Endothelial cell of umbilical vein (primary cell): ENCODE measurements around the gene RASGRP4. TPM values are rescaled to one million over a fixed set of nuclear protein-coding genes. Genes with fewer than 3 reads are reported as not detected.

Experiments
- BruUV-seq: library from RNA; stranded (reverse); fragments of 400-500 nt; replicated peaks from 2 replicates; lab custom pipeline; 2021; lab: Mats Ljungman, UMichigan
- CTCF ChIA-PET: fragments of 300-600, 350-600 bp; sonication (Branson Sonifier 250); formaldehyde crosslinking; loops from one replicate; lab custom pipeline; 2021; ENCODE audit warnings: antibody characterized with exemption, inconsistent platforms; lab: Charles Lee
- POLR2A ChIA-PET: fragments of 300-600, 350-600 bp; sonication (Branson Sonifier 250); formaldehyde crosslinking; loops from one replicate; lab custom pipeline; 2021; ENCODE audit warnings: antibody characterized with exemption, inconsistent platforms; lab: Charles Lee
- DNase-seq: peaks from one replicate; pipeline ENCODE4 v3.0.0-alpha.2; 2011; ENCODE audit warnings: low read depth, low spot score
- FAIRE-seq: peaks from 2 replicates; lab custom pipeline; 2011; peaks lifted over from hg19 to GRCh38; lab: Jason Lieb, UNC
- H2AFZ ChIP-seq: 2 replicates; pipeline ENCODE4 v1.6.0; 2012; ENCODE audit warnings: low read depth, low read length, control low read depth, inconsistent platforms
- H3K27ac ChIP-seq: 2 replicates; pipeline ENCODE4 v1.5.1; 2011; ENCODE audit warnings: low read depth, mild to moderate bottlenecking, control low read depth, low read length, moderate library complexity; ENCODE audit not compliant: insufficient read depth
- H3K27me3 ChIP-seq, 2 experiments: 2 replicates each; pipeline versions ENCODE4 v1.6.0 to v1.6.1; 2011; ENCODE audit warnings: low read length in 2 of 2, mixed read lengths in 1 of 2; ENCODE audit not compliant: control insufficient read depth in 2 of 2, insufficient read depth in 2 of 2
- H3K36me3 ChIP-seq, 2 experiments: 2 replicates in 1 of 2; 3 replicates in 1 of 2; pipeline ENCODE4 v1.5.1; 2011; ENCODE audit warnings: low read length in 2 of 2, mild to moderate bottlenecking in 1 of 2, moderate library complexity in 1 of 2; ENCODE audit not compliant: control insufficient read depth in 2 of 2, insufficient read depth in 2 of 2; ENCODE audit errors: extremely low read depth in 1 of 2
- H3K4me1 ChIP-seq: 3 replicates; pipeline ENCODE4 v1.5.1; 2011; ENCODE audit warnings: mild to moderate bottlenecking, low read length; ENCODE audit not compliant: control insufficient read depth, insufficient read depth; ENCODE audit errors: extremely low read depth
- H3K4me2 ChIP-seq: 2 replicates; pipeline ENCODE4 v1.6.1; 2011; ENCODE audit warnings: low read length, control low read depth, mixed read lengths; ENCODE audit not compliant: insufficient read depth
- H3K4me3 ChIP-seq, 3 experiments: fragments of 200-600 bp in 1 of 3; sonication (generic), shearing (Covaris generic) in 1 of 3; replicated peaks in 1 of 3; 2 replicates each; pipeline ENCODE4 v1.5.1; 2011 to 2016; ENCODE audit warnings: control low read depth in 3 of 3, low read length in 3 of 3, mild to moderate bottlenecking in 2 of 3, inconsistent platforms in 1 of 3, low read depth in 1 of 3, moderate library complexity in 1 of 3; ENCODE audit not compliant: insufficient read depth in 1 of 3
- H3K79me2 ChIP-seq: 2 replicates; pipeline ENCODE4 v1.6.0; 2012; ENCODE audit warnings: low read length, inconsistent platforms; ENCODE audit not compliant: control insufficient read depth, insufficient read depth
- H3K9ac ChIP-seq: replicated peaks from 2 replicates; pipeline ENCODE3; 2011; ENCODE audit warnings: low read length, control low read depth; ENCODE audit not compliant: insufficient read depth; ENCODE audit errors: extremely low read depth
- H3K9me1 ChIP-seq: replicated peaks from 3 replicates; pipeline ENCODE4 v1.6.0; 2011; ENCODE audit warnings: mild to moderate bottlenecking, low read length; ENCODE audit not compliant: control insufficient read depth, insufficient read depth; ENCODE audit errors: extremely low read depth
- H3K9me3 ChIP-seq: replicated peaks from 2 replicates; pipeline ENCODE4 v1.5.1; 2012; ENCODE audit warnings: low read length, inconsistent platforms; ENCODE audit not compliant: control insufficient read depth, insufficient read depth
- H4K20me1 ChIP-seq: replicated peaks from 2 replicates; pipeline ENCODE3; 2011; ENCODE audit warnings: mild to moderate bottlenecking, low read length; ENCODE audit not compliant: control insufficient read depth, insufficient read depth; ENCODE audit errors: extremely low read depth
- CTCF ChIP-seq, 2 donors: IDR thresholded peaks; 1 replicate in 1 of 2; 2 replicates in 1 of 2; pipeline ENCODE4 v1.5.1; 2011; ENCODE audit warnings: low read length in 2 of 2, mild to moderate bottlenecking in 2 of 2, moderate library complexity in 2 of 2, control low read depth in 1 of 2, inconsistent platforms in 1 of 2, low read depth in 1 of 2; ENCODE audit not compliant: insufficient read depth in 1 of 2; ENCODE audit errors: extremely low read depth in 1 of 2
- EZH2 ChIP-seq: IDR thresholded peaks from 2 replicates; pipeline ENCODE4 v1.6.1; 2012; ENCODE audit warnings: borderline replicate concordance, low read depth, mild to moderate bottlenecking, moderate library complexity, low read length, inconsistent platforms; ENCODE audit not compliant: severe bottlenecking
- FOS ChIP-seq: IDR thresholded peaks from 2 replicates; pipeline ENCODE4 v1.6.1; 2011; ENCODE audit warnings: mild to moderate bottlenecking, low read length, moderate library complexity, borderline replicate concordance; ENCODE audit not compliant: insufficient read depth
- GATA2 ChIP-seq: IDR thresholded peaks from 2 replicates; pipeline ENCODE4 v1.7.0; 2011; ENCODE audit warnings: low read depth, mild to moderate bottlenecking, moderate library complexity, mixed read lengths, low read length; ENCODE audit not compliant: insufficient read length, insufficient read depth
- JUN ChIP-seq: IDR thresholded peaks from 2 replicates; pipeline ENCODE4 v1.6.1; 2011; ENCODE audit warnings: borderline replicate concordance, low read depth; ENCODE audit not compliant: insufficient read length, insufficient read depth
- MAX ChIP-seq: IDR thresholded peaks from 2 replicates; pipeline ENCODE4 v1.6.1; 2011; ENCODE audit not compliant: insufficient read depth, insufficient read length
- MYC ChIP-seq: IDR thresholded peaks from one replicate; pipeline ENCODE4 v1.6.1; 2011; ENCODE audit warnings: mild to moderate bottlenecking, low read depth, low read length
- POLR2A ChIP-seq: IDR thresholded peaks from 2 replicates; pipeline ENCODE4 v1.6.1; 2012; ENCODE audit warnings: low read depth, mild to moderate bottlenecking, control low read depth, low read length
- POLR2AphosphoS5 ChIP-seq: IDR thresholded peaks from 2 replicates; pipeline ENCODE4 v1.6.1; 2012; ENCODE audit warnings: low read depth, mild to moderate bottlenecking, control low read depth, low read length, moderate library complexity; ENCODE audit not compliant: insufficient read depth
- dilution Hi-C: fragments of 300-500 bp; cut with MboI; formaldehyde crosslinking; loops from one replicate; pipeline ENCODE4 v1.15.0; 2019; ENCODE audit warnings: low sequenced_read_pairs; ENCODE audit not compliant: extremely low pct_ligation_motif_present
- intact Hi-C: fragments of 100-400 bp; cut with micrococcal nuclease; formaldehyde crosslinking; loops from one replicate; pipeline ENCODE4 v1.10.0; 2022
- polyA plus RNA-seq, 4 experiments: library from polyadenylated mRNA; depleted of rRNA in 3 of 4; stranded (reverse) in 3 of 4; unstranded in 1 of 4; fragments of >200 nt; gene quantifications; 2 replicates each; pipeline versions ENCODE4 v1.2.1 to v1.2.3, GENCODE V29; 2011 to 2012; ENCODE audit warnings: missing spikeins in 1 of 4
- total RNA-seq: library from RNA; stranded (reverse); gene quantifications from 2 replicates; pipeline ENCODE4 v1.2.3, GENCODE V29; 2021

The RASGRP4 gene
- total and polyA plus RNA-seq, 2 donors (not counting 3 experiments of a cell fraction or from before 2014, with no cell fraction given) = not detected

GRCh38 chr19:38422438-38422837 is 3.6 kb downstream of the RASGRP4 start:
- H3K9ac ChIP-seq = no peak overlapping the region
- H3K36me3 ChIP-seq = no peaks in the 10 kb centered on the region
- H3K27ac ChIP-seq = no peak overlapping the region
- H3K27me3 ChIP-seq = no peaks in the 10 kb centered on the region
- FAIRE-seq (no peak), DNase-seq (no peak)
- no peaks in the 10 kb centered on the region for H3K4me1 ChIP-seq
- ChIA-PET POLR2A (no interaction called here), CTCF (no interaction called here)
- dilution Hi-C loops = no loop called here
- H3K79me2 ChIP-seq = no peaks in the 10 kb centered on the region
- no peak overlapping the region for H3K4me2 ChIP-seq
- H3K9me1 ChIP-seq = no peaks in the 10 kb centered on the region
- no TSS peak for BruUV-seq
- no peak overlapping the region for H3K4me3 ChIP-seq
- H2AFZ ChIP-seq = no peak overlapping the region
- no peaks in the 10 kb centered on the region for H4K20me1 ChIP-seq
- TF ChIP-seq POLR2AphosphoS5 = no peak
- no peak for TF ChIP-seq FOS
- TF ChIP-seq GATA2 = no peak
- no peak for TF ChIP-seq CTCF (IDR thresholded peaks at IDR 0.05; ENCODE audit: extremely low read depth in 1 of 2, insufficient read depth in 1 of 2, low read depth in 1 of 2, low read length in 2 of 2)
- no peak for TF ChIP-seq MAX
- TF ChIP-seq EZH2 = no peak
- no peak for TF ChIP-seq JUN
- TF ChIP-seq MYC = no peak
- TF ChIP-seq POLR2A = no peak
- no peaks in the 10 kb centered on the region for H3K9me3 ChIP-seq
- intact Hi-C loops = no loop called here
